A549 (cell line): ENCODE measurements around the gene PEA15. TPM values are rescaled to one million over a fixed set of nuclear protein-coding genes. Genes with fewer than 3 reads are reported as not detected.

Experiments used
- ATAC-seq, 2 experiments: fragments of 200-7000 bp in 1 of 2; fragments of >200 bp in 1 of 2; cut with Nextera tagmentation in 1 of 2; cut with Tn5 transposase in 1 of 2; 3 replicates each; pipeline versions ENCODE4 v1.8.0 to v1.9.1; 2018 to 2020; ENCODE audit warnings: mild to moderate bottlenecking in 1 of 2, moderate library complexity in 1 of 2
- CTCF ChIA-PET: fragments of 300-600 bp; sonication (Branson Sonifier 250); formaldehyde crosslinking; extraction: SDS; loops from one replicate; lab custom pipeline; 2021; ENCODE audit warnings: antibody characterized with exemption, inconsistent platforms; lab: Yijun Ruan, JAX
- POLR2A ChIA-PET: fragments of 350-600 bp; formaldehyde crosslinking; extraction: SDS; loops from one replicate; lab custom pipeline; 2021; ENCODE audit warnings: antibody characterized with exemption, inconsistent platforms; lab: Yijun Ruan, JAX
- DNase-seq, 2 experiments: peaks; one replicate each; pipeline versions ENCODE4 v3.0.0 to v3.0.0-alpha.2; 2011 to 2016; ENCODE audit warnings: low read depth in 1 of 2, low spot score in 1 of 2
- FAIRE-seq: peaks from 2 replicates; lab custom pipeline; 2011; peaks lifted over from hg19 to GRCh38; lab: Jason Lieb, UNC
- H3K27ac ChIP-seq, 2 experiments: fragments of >200 bp; sonication (Bioruptor Twin); formaldehyde crosslinking; 3 replicates each; pipeline ENCODE4 v1.5.1; 2016 to 2017
- H3K4me1 ChIP-seq: fragments of >200 bp; sonication (Bioruptor Twin); formaldehyde crosslinking; 3 replicates; pipeline ENCODE4 v1.6.1; 2016
- H3K4me2 ChIP-seq: fragments of >200 bp; sonication (Bioruptor Twin); formaldehyde crosslinking; 3 replicates; pipeline ENCODE4 v1.6.1; 2016
- H3K4me3 ChIP-seq: fragments of >200 bp; sonication (Bioruptor Twin); formaldehyde crosslinking; 3 replicates; pipeline ENCODE4 v1.5.1; 2016
- H3K9me3 ChIP-seq: fragments of >200 bp; sonication (Bioruptor Twin); formaldehyde crosslinking; 3 replicates; pipeline ENCODE4 v1.6.1; 2016
- ATOH8 ChIP-seq: fragments of 250-450 bp; sonication (Bioruptor Pico); IDR thresholded peaks from 2 replicates; pipeline ENCODE4 v1.5.0; 2020; ENCODE audit warnings: low read depth, mild to moderate bottlenecking, moderate library complexity
- BHLHE40 ChIP-seq: IDR thresholded peaks from 2 replicates; pipeline ENCODE4 v1.6.1; 2012; ENCODE audit warnings: low read depth, low read length, inconsistent platforms
- CEBPB ChIP-seq, 2 experiments: fragments of >200 bp in 1 of 2; sonication (Bioruptor Twin) in 1 of 2; formaldehyde crosslinking in 1 of 2; IDR thresholded peaks; 2 replicates each; pipeline ENCODE4 v1.6.1; 2012 to 2016
- CHD2 ChIP-seq: fragments of 150-350 bp; IDR thresholded peaks from 2 replicates; pipeline ENCODE4 v1.6.1; 2014; ENCODE audit warnings: low read length; ENCODE audit not compliant: partially characterized antibody
- CHD4 ChIP-seq: fragments of 200-600 bp; sonication (generic); IDR thresholded peaks from 2 replicates; pipeline ENCODE4 v1.6.1; 2016; ENCODE audit warnings: antibody characterized with exemption, mild to moderate bottlenecking, borderline replicate concordance
- CTCF ChIP-seq: fragments of >200 bp; sonication (Bioruptor Twin); formaldehyde crosslinking; IDR thresholded peaks from 3 replicates; pipeline ENCODE4 v1.5.1; 2016
- E2F6 ChIP-seq: IDR thresholded peaks from 2 replicates; pipeline ENCODE4 v1.6.1; 2012; ENCODE audit warnings: low read depth, borderline replicate concordance
- EHF ChIP-seq: fragments of 250-450 bp; sonication (Bioruptor Pico); IDR thresholded peaks from 2 replicates; pipeline ENCODE4 v1.5.0; 2020; ENCODE audit warnings: mild to moderate bottlenecking
- FOSL2 ChIP-seq, 2 experiments: fragments of 450-650 bp in 1 of 2; fragments of >200 bp in 1 of 2; sonication (Bioruptor Twin) in 1 of 2; formaldehyde crosslinking; IDR thresholded peaks; 2 replicates each; pipeline versions ENCODE4 v1.5.0 to v1.6.1; 2016 to 2020; ENCODE audit warnings: mild to moderate bottlenecking in 1 of 2, moderate library complexity in 1 of 2
- GATA3 ChIP-seq: IDR thresholded peaks from 2 replicates; pipeline ENCODE4 v1.6.1; 2012; ENCODE audit warnings: borderline replicate concordance
- JUNB ChIP-seq: fragments of >200 bp; sonication (Bioruptor Twin); formaldehyde crosslinking; IDR thresholded peaks from 2 replicates; pipeline ENCODE4 v1.6.1; 2016
- KDM5A ChIP-seq: fragments of 200-600 bp; sonication (generic); IDR thresholded peaks from 2 replicates; pipeline ENCODE4 v1.6.1; 2016; ENCODE audit warnings: antibody characterized with exemption, mild to moderate bottlenecking
- MAZ ChIP-seq: fragments of 150-350 bp; IDR thresholded peaks from 2 replicates; pipeline ENCODE4 v1.6.1; 2014; ENCODE audit warnings: antibody characterized with exemption, low read depth, low read length, borderline replicate concordance
- MYC ChIP-seq: IDR thresholded peaks from 2 replicates; pipeline ENCODE4 v1.6.1; 2012; ENCODE audit warnings: mild to moderate bottlenecking, inconsistent platforms, low read length, improper control_type of control experiment, borderline replicate concordance
- NFE2L2 ChIP-seq: fragments of 150-350 bp; conservative IDR thresholded peaks from 2 replicates; pipeline ENCODE4 v1.6.1; 2014; ENCODE audit warnings: low read length
- NR3C1 ChIP-seq: fragments of >200 bp; sonication (Bioruptor Twin); formaldehyde crosslinking; IDR thresholded peaks from 3 replicates; pipeline ENCODE4 v1.6.1; 2017
- PBX3 ChIP-seq: IDR thresholded peaks from 2 replicates; pipeline ENCODE4 v1.6.1; 2012
- PHF8 ChIP-seq: fragments of 200-600 bp; sonication (generic); IDR thresholded peaks from 2 replicates; pipeline ENCODE4 v1.6.1; 2016; ENCODE audit warnings: low read depth, mild to moderate bottlenecking, antibody characterized with exemption, moderate library complexity, borderline replicate concordance
- POLR2AphosphoS2 ChIP-seq: conservative IDR thresholded peaks from 2 replicates; pipeline ENCODE4 v1.6.1; 2012; ENCODE audit warnings: low read length, improper control_type of control experiment, inconsistent platforms
- RARB ChIP-seq: fragments of 250-450 bp; sonication (Bioruptor Pico); IDR thresholded peaks from 2 replicates; pipeline ENCODE4 v1.8.0; 2021; ENCODE audit warnings: mild to moderate bottlenecking, moderate library complexity
- RFX5 ChIP-seq: fragments of 450-650 bp; IDR thresholded peaks from 2 replicates; pipeline ENCODE4 v1.7.1; 2014; ENCODE audit warnings: antibody characterized with exemption, mild to moderate bottlenecking, moderate library complexity
- TP53 ChIP-seq: fragments of 250-450 bp; sonication (Bioruptor Pico); IDR thresholded peaks from 2 replicates; pipeline ENCODE4 v1.5.0; 2021; ENCODE audit warnings: mild to moderate bottlenecking, moderate library complexity
- ZFP36 ChIP-seq: fragments of 450-650 bp; IDR thresholded peaks from 2 replicates; pipeline ENCODE4 v1.6.1; 2014; ENCODE audit warnings: borderline replicate concordance; ENCODE audit not compliant: partially characterized antibody
- WGBS: methylation state at CpG from one replicate; pipeline ENCODE4 v1.1.6; 2017; ENCODE audit errors: missing lambda C conversion rate; 5-methylcytosine and 5-hydroxymethylcytosine counted together
- polyA plus RNA-seq, 4 experiments: library from polyadenylated mRNA; depleted of rRNA in 3 of 4; stranded (reverse); fragments of >200 nt; fragmentation: RNase III in 1 of 4; extraction: RNeasy Plus Mini Kit Qiagen cat#74134 plus additional on column Dnase treatment in 1 of 4; gene quantifications; 2 replicates in 3 of 4; 3 replicates in 1 of 4; pipeline ENCODE4 v1.2.3, GENCODE V29; 2011 to 2017

PEA15 gene
- polyA plus RNA-seq, 2 of the 4 experiments (the other 2 are of a cell fraction), result 115 to 136 TPM

- no peak for TF ChIP-seq RARB (CRISPR knock-in tag)
- ChIA-PET CTCF (interaction anchor here (0.5 to 7.6 kb wide), 14 partner anchors 9 to 779 kb away, joined by 3 to 52 read pairs (median 4); no protein-coding TSS in a partner anchor), POLR2A (no interaction called here)
- Histone ChIP-seq H3K4me2 (no peak overlapping the region), H3K9me3 (no peaks in the 10 kb centered on the region), H3K27ac (no peak overlapping the region), H3K4me3 (no peak overlapping the region), H3K4me1 (peaks cover 32% of the 10 kb centered on the region)
- 90% methylated on average over 10 of the region's 10 CpGs for WGBS
- DNase-seq (no peak), FAIRE-seq (no peak), ATAC-seq (no peak)
Measured at GRCh38 chr1:160211046-160211790, 6.0 kb downstream of the PEA15 start.

GRCh38 chr1:160214481-160215140 lies 9.4 kb downstream of the PEA15 start:
- 90% methylated on average over 2 of the region's 3 CpGs for WGBS
- POLR2A ChIA-PET, result no interaction called here
- H3K9me3 ChIP-seq, result no peaks in the 10 kb centered on the region
- TF ChIP-seq NR3C1 (no peak), E2F6 (no peak), ATOH8 (CRISPR knock-in tag) (no peak), PBX3 (no peak), ZFP36 (no peak), EHF (CRISPR knock-in tag) (no peak), PHF8 (no peak), CTCF (no peak), CHD4 (no peak), MAZ (no peak), BHLHE40 (no peak), RARB (CRISPR knock-in tag) (no peak)
- CTCF ChIA-PET, result interaction anchor here (0.6 to 4.4 kb wide), 4 partner anchors 12 to 113 kb away, joined by 3 to 24 read pairs (median 14); no protein-coding TSS in a partner anchor
- FAIRE-seq (no peak), ATAC-seq (no peak), DNase-seq (no peak)
- no peak overlapping the region for H3K27ac ChIP-seq
- H3K4me1 ChIP-seq, result peaks cover 22% of the 10 kb centered on the region; the same call in 2 of the 3 replicates
- no peak overlapping the region for H3K4me3 ChIP-seq
- H3K4me2 ChIP-seq, result no peak overlapping the region

- POLR2A ChIA-PET, result no interaction called here
- no peak for DNase-seq
- CTCF ChIA-PET, result interaction anchor here (0.7 to 4.4 kb wide), 5 partner anchors 23 to 161 kb away, joined by 3 to 24 read pairs (median 4); no protein-coding TSS in a partner anchor
- Histone ChIP-seq H3K9me3 (no peaks in the 10 kb centered on the region), H3K4me2 (no peak overlapping the region), H3K27ac (no peak overlapping the region), H3K4me1 (peaks cover 19% of the 10 kb centered on the region; the same call in 2 of the 3 replicates), H3K4me3 (no peak overlapping the region)
- no peak for TF ChIP-seq FOSL2 (IDR thresholded peaks at IDR 0.05)
- TF ChIP-seq FOSL2 (CRISPR knock-in tag; IDR thresholded peaks at IDR 0.05), result no peak
- TF ChIP-seq CHD2, result no peak
- TF ChIP-seq CHD4, result no peak
- no peak for TF ChIP-seq MYC
- TF ChIP-seq POLR2AphosphoS2, result no peak
- no peak for TF ChIP-seq ATOH8 (CRISPR knock-in tag)
- TF ChIP-seq EHF (CRISPR knock-in tag), result no peak
- no peak for TF ChIP-seq TP53 (CRISPR knock-in tag)
- no peak for TF ChIP-seq GATA3
- TF ChIP-seq JUNB, result no peak
- no peak for TF ChIP-seq KDM5A
- TF ChIP-seq RFX5, result no peak
- TF ChIP-seq CEBPB (IDR thresholded peaks at IDR 0.05), result no peak
- no peak for TF ChIP-seq NFE2L2
- ATAC-seq, result no peak
- FAIRE-seq, result no peak
Measured at GRCh38 chr1:160216301-160216700, 11.1 kb downstream of the PEA15 start.
